ENCODE data around the gene PSAP.
A peak's percentile ranks its signal among the peaks of the same experiment; 100 is the strongest.

PSAP gene

DNA sequence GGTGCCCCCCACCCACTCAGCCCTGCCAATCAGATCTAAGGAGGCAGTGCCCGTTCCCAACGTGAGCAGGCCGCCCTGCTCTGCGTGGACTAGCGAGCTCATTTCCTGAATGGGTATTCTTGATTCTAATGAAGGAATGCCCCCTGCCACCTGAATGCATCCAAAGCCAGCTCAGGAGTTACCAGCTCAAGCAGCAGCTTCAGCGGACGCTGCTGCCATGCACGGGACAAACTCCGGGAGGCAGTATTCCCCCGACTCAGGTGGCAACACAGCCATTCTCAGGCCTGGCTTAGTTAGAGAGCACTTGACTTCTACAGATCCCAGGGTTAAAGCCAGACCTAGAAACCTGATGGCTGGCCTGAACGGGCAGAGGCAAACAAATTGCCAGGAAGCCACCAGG is 25.8 kb downstream of the PSAP start:
- no peak for DNase-seq (ENCODE audit: low spot score)

GRCh38 chr10:71824333-71824732 is 26.7 kb downstream of the PSAP start:
- no peak for DNase-seq (ENCODE audit: low spot score)

GRCh38 chr10:71823356-71823755 is 27.7 kb downstream of the PSAP start:
- DNase-seq (ENCODE audit: low spot score): no peak

- DNase-seq (ENCODE audit: low spot score): no peak
Observed at GRCh38 chr10:71821909-71822763, 28.9 kb downstream of the PSAP start.

GRCh38 chr10:71820966-71821365 is 30.1 kb downstream of the PSAP start:
- DNase-seq (ENCODE audit: low spot score): no peak

GRCh38 chr10:71819985-71820384 is 31.1 kb downstream of the PSAP start:
- no peak for DNase-seq (ENCODE audit: low spot score)

GRCh38 chr10:71819441-71819861 is 31.6 kb downstream of the PSAP start:
- DNase-seq (ENCODE audit: low spot score): no peak

DNA sequence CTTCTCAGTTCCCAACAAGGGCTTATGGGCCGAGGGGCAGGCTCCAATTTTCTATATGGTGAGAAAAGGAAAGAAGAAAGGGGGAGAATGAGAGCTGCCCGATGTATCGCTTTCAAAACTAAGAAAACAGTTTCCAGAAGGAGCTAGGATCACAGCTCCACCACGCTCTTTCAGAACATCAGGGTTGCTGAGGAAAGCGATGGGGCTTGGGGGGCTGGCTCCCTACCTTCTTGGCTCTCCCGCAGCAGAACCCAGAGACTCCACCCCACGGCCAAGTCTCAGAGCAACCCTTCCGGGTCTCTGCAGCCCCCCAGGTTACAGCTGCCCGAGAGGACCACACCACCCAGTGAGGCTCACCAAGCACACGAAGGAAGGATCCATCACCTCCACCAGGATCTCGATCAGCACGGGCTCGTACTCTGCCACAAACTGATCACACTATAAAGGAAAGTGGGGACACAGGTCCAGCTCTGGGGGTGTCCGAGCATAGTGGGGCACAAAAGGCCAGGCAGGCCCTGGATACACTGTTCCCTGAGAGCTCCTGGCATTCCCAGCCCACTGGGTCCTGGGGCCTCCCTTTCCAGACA is 32.3 kb downstream of the PSAP start:
- DNase-seq (ENCODE audit: low spot score): no peak

DNA sequence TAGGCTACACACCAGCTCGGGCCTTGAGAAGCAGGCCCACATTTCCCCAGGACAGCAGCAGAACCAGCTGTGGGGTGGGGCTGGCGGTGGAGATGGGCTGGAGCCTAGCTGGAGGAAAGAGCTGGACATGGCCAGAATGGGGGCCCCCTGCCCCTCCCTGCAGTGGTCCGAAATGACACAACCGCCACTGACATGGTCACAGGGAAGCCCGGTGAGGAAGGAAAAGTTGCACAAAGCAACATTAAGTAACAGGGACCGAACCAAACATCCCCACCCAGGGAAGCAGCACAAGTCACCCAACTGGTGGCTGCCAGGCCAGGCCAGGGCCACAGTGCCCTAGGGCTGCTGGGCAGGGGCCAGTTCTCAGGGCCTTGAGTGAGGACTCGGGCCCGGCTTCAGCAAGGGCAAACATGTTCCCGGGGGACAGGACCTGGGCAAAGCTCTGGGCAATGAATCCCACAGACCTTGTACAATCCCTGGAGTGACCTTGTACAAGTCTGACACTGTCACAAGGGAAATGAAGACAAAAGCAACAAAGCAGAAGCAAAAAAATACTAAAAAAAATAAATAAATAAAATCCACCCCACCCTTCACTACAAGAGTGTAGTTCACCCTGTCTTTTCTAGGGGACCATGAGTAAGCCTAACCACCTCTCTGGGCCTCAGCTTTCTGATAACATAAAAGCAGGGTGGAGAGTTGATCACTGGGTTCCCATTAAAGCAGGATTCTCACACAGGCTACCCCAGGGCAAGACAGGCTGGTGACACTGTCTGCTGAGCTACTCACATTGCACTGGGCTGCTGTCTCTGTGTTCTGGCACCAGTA is 33.0 kb downstream of the PSAP start:
- no peak for DNase-seq (ENCODE audit: low spot score)

DNA sequence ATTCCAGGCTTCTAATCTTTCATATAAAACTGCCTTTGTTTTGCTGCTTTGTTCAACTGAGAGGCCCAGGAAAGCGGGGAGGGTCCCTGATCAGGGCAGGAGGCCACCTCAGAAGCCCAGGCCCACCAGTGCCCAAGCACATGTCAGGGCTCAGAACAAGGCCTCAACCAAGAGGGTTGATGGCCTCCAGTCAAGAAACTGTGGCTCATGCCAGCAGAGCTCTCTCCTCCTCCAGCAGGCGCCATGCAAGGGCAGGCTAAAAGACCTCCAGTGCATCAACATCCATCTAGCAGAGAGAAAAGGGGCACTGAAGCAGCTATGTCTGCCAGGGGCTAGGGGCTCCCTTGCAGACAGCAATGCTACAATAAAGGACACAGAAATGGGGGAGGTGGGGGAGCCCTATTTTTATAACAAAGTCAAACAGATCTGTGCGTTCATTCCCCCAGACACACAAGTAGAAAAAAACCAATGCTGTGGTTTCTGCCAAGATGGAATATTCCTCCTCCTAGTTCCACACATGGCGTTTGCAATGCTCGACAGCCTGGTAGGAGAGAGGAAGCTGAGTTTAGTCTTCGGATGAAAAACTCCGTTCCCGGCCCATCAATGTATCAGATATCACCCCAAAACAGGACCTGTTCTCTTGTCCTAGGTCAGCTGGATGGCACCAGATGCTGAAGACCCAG is 34.0 kb downstream of the PSAP start:
- DNase-seq (ENCODE audit: low spot score): no peak

DNA sequence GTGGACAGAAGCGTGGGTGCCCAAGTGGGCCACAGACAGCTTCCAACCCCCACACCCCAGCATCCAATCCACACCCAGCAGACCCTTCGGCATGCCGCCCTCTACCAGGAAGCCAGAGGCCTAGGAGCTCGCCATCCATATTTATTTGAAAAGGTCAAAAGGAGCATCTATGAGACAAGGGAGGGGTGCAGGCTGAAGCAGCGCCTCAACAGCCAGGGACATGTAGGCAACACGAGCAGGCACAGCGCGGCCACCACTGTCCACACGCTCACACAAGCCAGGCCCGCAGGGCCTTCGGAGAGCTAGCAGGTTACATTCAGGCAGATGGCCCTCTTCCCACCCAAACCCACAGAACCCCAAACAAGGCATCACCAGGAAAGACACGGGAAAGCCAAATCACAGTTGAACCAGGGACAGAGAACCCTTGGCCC is 34.6 kb downstream of the PSAP start:
- no peak for DNase-seq (ENCODE audit: low spot score)

GRCh38 chr10:71815515-71816130 is 35.4 kb downstream of the PSAP start:
- DNase-seq (ENCODE audit: low spot score): no peak

DNA sequence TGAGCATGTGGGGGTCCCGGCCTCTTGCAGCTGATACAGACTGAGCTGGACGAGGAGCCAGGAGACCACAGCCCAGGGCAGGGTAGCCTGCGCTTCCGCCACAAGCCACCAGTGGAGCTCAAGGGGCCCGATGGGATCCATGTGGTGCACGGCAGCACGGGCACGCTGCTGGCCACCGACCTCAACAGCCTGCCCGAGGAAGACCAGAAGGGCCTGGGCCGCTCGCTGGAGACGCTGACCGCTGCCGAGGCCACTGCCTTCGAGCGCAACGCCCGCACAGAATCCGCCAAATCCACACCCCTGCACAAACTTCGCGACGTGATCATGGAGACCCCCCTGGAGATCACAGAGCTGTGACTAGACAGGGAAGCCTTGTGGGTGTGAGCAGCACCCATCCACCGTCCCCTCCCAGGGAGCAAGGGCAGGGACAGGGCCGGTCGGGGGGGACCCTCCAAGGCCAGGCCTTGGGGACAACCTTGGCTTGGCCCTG is 36.1 kb downstream of the PSAP start:
- DNase-seq (ENCODE audit: low spot score): no peak

DNA sequence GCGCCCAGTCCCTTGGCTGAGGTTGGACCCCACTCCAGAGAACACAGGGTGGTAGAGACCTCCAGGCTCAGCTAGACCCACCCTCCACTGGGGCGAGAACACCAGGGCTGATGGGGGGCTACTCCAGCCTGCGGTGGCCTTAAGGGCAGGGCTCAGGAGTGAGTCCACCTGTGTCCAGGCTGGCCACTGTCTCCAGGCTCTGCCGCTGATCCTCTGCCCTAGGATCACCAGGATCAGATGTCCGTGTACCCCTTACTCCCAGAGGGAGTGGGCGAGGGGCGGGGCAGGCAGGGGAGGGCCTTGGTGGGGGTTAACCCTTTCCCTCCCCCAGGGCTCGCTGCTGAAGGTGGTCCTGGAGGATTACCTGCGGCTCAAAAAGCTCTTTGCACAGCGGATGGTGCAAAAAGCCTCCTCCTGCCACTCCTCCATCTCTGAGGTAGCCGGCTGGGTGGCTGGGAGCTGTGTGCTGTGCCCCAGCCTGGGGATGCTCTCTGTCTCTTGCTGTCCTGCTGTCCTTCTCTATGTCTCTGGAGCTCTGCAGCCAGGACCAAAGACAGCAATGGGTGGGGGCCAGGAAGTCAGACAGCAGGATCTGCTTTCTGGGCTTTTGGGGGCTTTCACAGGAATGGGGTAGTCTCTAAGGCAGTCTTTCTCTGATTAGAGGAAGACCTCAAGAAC is 38.0 kb downstream of the PSAP start:
- DNase-seq (ENCODE audit: low spot score): no peak

- DNase-seq (ENCODE audit: low spot score): peak; percentile 87
Observed at GRCh38 chr10:71812016-71812912, 38.8 kb downstream of the PSAP start.

DNA sequence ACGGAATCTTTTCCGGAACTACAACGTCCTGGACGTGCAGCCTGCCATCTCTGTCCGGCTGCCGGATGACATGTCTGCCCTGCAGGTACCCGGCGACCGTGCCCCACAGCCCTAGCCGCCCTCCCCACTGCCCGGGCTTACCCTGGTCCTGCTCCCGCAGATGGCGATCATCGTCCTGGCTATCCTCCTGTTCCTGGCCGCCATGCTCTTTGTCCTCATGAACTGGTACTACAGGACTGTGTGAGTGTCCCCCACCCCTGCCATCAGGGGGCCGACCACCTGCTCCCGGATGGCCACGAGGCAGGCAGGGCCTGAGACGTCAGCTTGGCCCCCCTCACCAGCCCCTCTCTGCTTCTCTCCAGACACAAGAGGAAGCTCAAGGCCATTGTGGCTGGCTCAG is 39.7 kb downstream of the PSAP start:
- no peak for DNase-seq (ENCODE audit: low spot score)

GRCh38 chr10:71810048-71810750 is 40.9 kb downstream of the PSAP start:
- no peak for DNase-seq (ENCODE audit: low spot score)

GRCh38 chr10:71809628-71810027 is 41.4 kb downstream of the PSAP start:
- no peak for DNase-seq (ENCODE audit: low spot score)
